Measurements from ENCODE around the gene NEMP1. TPM values are rescaled to one million over a fixed set of nuclear protein-coding genes. Genes with fewer than 3 reads are reported as not detected.

Gene NEMP1
- total and polyA plus RNA-seq, 4 donors: 0.75 to 10.0 (median 6.7) TPM

- Histone ChIP-seq H3K36me3 (ENCODE audit: control insufficient read depth in 1 of 2, insufficient read depth in 2 of 2, low read length in 1 of 2) (peaks cover 0 to 4% of the 10 kb centered on the region in 2 donors), H3K9me3 (ENCODE audit: control insufficient read depth, low read length) (no peaks in the 10 kb centered on the region), H3K4me1 (ENCODE audit: control insufficient read depth in 1 of 2, insufficient read depth in 2 of 2, low read length in 2 of 2) (no peaks in the 10 kb centered on the region), H3K27me3 (ENCODE audit: control insufficient read depth in 1 of 2, insufficient read depth in 2 of 2, low read length in 1 of 2) (no peaks in the 10 kb centered on the region), H3K4me3 (ENCODE audit: low read length in 2 of 2) (peak overlapping the region; percentile 61 to 86), H3K27ac (ENCODE audit: low read depth in 1 of 2, low read length in 2 of 2) (no peak overlapping the region)
- WGBS, 2 donors: 39 to 44% methylated on average over 7 of the region's 7 CpGs
- intact Hi-C loops (cut with DNase I): loop anchor here (2.0 to 5.0 kb wide), 3 partner anchors 15 to 102 kb away; partner anchors contain the start of gene ZBTB39 (in 1 of the 2)
- ATAC-seq (ENCODE audit: low FRiP score) (no peak), DNase-seq (no peak)
These were observed 30.9 kb upstream of the NEMP1 start for GRCh38 chr12:57109207-57110103.

- Histone ChIP-seq H3K4me3 (ENCODE audit: low read length in 2 of 2) (no peak overlapping the region), H3K27me3 (ENCODE audit: control insufficient read depth in 1 of 2, insufficient read depth in 2 of 2, low read length in 1 of 2) (no peaks in the 10 kb centered on the region), H3K4me1 (ENCODE audit: control insufficient read depth in 1 of 2, insufficient read depth in 2 of 2, low read length in 2 of 2) (no peaks in the 10 kb centered on the region), H3K27ac (ENCODE audit: low read depth in 1 of 2, low read length in 2 of 2) (no peak overlapping the region), H3K9me3 (ENCODE audit: control insufficient read depth, low read length) (no peaks in the 10 kb centered on the region), H3K36me3 (ENCODE audit: control insufficient read depth in 1 of 2, insufficient read depth in 2 of 2, low read length in 1 of 2) (peaks cover 0 to 4% of the 10 kb centered on the region in 2 donors)
- intact Hi-C loops (cut with DNase I): no loop called here
- WGBS, 2 donors: 64 to 66% methylated on average over 7 of the region's 7 CpGs
- ATAC-seq (ENCODE audit: low FRiP score) (no peak), DNase-seq (peak in 1 of 2 donors; percentile 57)
These were observed 29.0 kb upstream of the NEMP1 start for GRCh38 chr12:57107456-57108155.

GRCh38 chr12:57106021-57106708 lies 27.6 kb upstream of the NEMP1 start:
- H3K4me3 ChIP-seq (ENCODE audit: low read length in 2 of 2): no peak overlapping the region
- intact Hi-C loops (cut with DNase I): no loop called here
- no peaks in the 10 kb centered on the region for H3K9me3 ChIP-seq (ENCODE audit: control insufficient read depth, low read length)
- DNase-seq (peak in 1 of 2 donors; percentile 52), ATAC-seq (ENCODE audit: low FRiP score) (no peak)
- peaks cover 0 to 4% of the 10 kb centered on the region in 2 donors for H3K36me3 ChIP-seq (ENCODE audit: control insufficient read depth in 1 of 2, insufficient read depth in 2 of 2, low read length in 1 of 2)
- H3K4me1 ChIP-seq (ENCODE audit: control insufficient read depth in 1 of 2, insufficient read depth in 2 of 2, low read length in 2 of 2): no peaks in the 10 kb centered on the region
- WGBS, 2 donors: 55 to 64% methylated on average over 7 to 9 of the region's 9 CpGs
- no peak overlapping the region for H3K27ac ChIP-seq (ENCODE audit: low read depth in 1 of 2, low read length in 2 of 2)
- H3K27me3 ChIP-seq (ENCODE audit: control insufficient read depth in 1 of 2, insufficient read depth in 2 of 2, low read length in 1 of 2): no peaks in the 10 kb centered on the region

GRCh38 chr12:57105011-57105753 lies 26.6 kb upstream of the NEMP1 start:
- Histone ChIP-seq H3K4me3 (ENCODE audit: low read length in 2 of 2) (no peak overlapping the region), H3K9me3 (ENCODE audit: control insufficient read depth, low read length) (no peaks in the 10 kb centered on the region), H3K27ac (ENCODE audit: low read depth in 1 of 2, low read length in 2 of 2) (no peak overlapping the region), H3K4me1 (ENCODE audit: control insufficient read depth in 1 of 2, insufficient read depth in 2 of 2, low read length in 2 of 2) (no peaks in the 10 kb centered on the region), H3K27me3 (ENCODE audit: control insufficient read depth in 1 of 2, insufficient read depth in 2 of 2, low read length in 1 of 2) (no peaks in the 10 kb centered on the region), H3K36me3 (ENCODE audit: control insufficient read depth in 1 of 2, insufficient read depth in 2 of 2, low read length in 1 of 2) (peaks cover 0 to 4% of the 10 kb centered on the region in 2 donors)
- no peak for ATAC-seq (ENCODE audit: low FRiP score)
- peak in 1 of 2 donors; percentile 69 for DNase-seq
- 87 to 91% methylated on average over 13 to 14 of the region's 14 CpGs for WGBS, 2 donors
- intact Hi-C loops (cut with DNase I): no loop called here

GRCh38 chr12:57104292-57104910 lies 25.8 kb upstream of the NEMP1 start:
- Histone ChIP-seq H3K4me1 (ENCODE audit: control insufficient read depth in 1 of 2, insufficient read depth in 2 of 2, low read length in 2 of 2) (no peaks in the 10 kb centered on the region), H3K36me3 (ENCODE audit: control insufficient read depth in 1 of 2, insufficient read depth in 2 of 2, low read length in 1 of 2) (peaks cover 4% of the 10 kb centered on the region in 2 donors), H3K4me3 (ENCODE audit: low read length in 2 of 2) (no peak overlapping the region), H3K27ac (ENCODE audit: low read depth in 1 of 2, low read length in 2 of 2) (no peak overlapping the region), H3K27me3 (ENCODE audit: control insufficient read depth in 1 of 2, insufficient read depth in 2 of 2, low read length in 1 of 2) (no peaks in the 10 kb centered on the region), H3K9me3 (ENCODE audit: control insufficient read depth, low read length) (no peaks in the 10 kb centered on the region)
- WGBS, 2 donors: 94% methylated on average over 12 of the region's 12 CpGs
- ATAC-seq (ENCODE audit: low FRiP score) (no peak), DNase-seq (peak in 1 of 2 donors; percentile 62)
- intact Hi-C loops (cut with DNase I): no loop called here

- DNase-seq (no peak), ATAC-seq (ENCODE audit: low FRiP score) (no peak)
- WGBS, 2 donors: 82 to 84% methylated on average over 7 of the region's 7 CpGs
- H3K36me3 ChIP-seq (ENCODE audit: control insufficient read depth in 1 of 2, insufficient read depth in 2 of 2, low read length in 1 of 2): peaks cover 4 to 9% of the 10 kb centered on the region in 2 donors
- H3K27me3 ChIP-seq (ENCODE audit: control insufficient read depth in 1 of 2, insufficient read depth in 2 of 2, low read length in 1 of 2): no peaks in the 10 kb centered on the region
- no peaks in the 10 kb centered on the region for H3K9me3 ChIP-seq (ENCODE audit: control insufficient read depth, low read length)
- intact Hi-C loops (cut with DNase I): no loop called here
- H3K27ac ChIP-seq (ENCODE audit: low read depth in 1 of 2, low read length in 2 of 2): no peak overlapping the region
- H3K4me1 ChIP-seq (ENCODE audit: control insufficient read depth in 1 of 2, insufficient read depth in 2 of 2, low read length in 2 of 2): no peaks in the 10 kb centered on the region
- no peak overlapping the region for H3K4me3 ChIP-seq (ENCODE audit: low read length in 2 of 2)
These were observed 25.3 kb upstream of the NEMP1 start for GRCh38 chr12:57103856-57104255.

- Histone ChIP-seq H3K4me1 (ENCODE audit: control insufficient read depth in 1 of 2, insufficient read depth in 2 of 2, low read length in 2 of 2) (no peaks in the 10 kb centered on the region), H3K36me3 (ENCODE audit: control insufficient read depth in 1 of 2, insufficient read depth in 2 of 2, low read length in 1 of 2) (peaks cover 4 to 9% of the 10 kb centered on the region in 2 donors), H3K27me3 (ENCODE audit: control insufficient read depth in 1 of 2, insufficient read depth in 2 of 2, low read length in 1 of 2) (no peaks in the 10 kb centered on the region), H3K4me3 (ENCODE audit: low read length in 2 of 2) (no peak overlapping the region), H3K9me3 (ENCODE audit: control insufficient read depth, low read length) (no peaks in the 10 kb centered on the region), H3K27ac (ENCODE audit: low read depth in 1 of 2, low read length in 2 of 2) (no peak overlapping the region)
- DNase-seq (peak in 1 of 2 donors; percentile 42), ATAC-seq (ENCODE audit: low FRiP score) (peak; percentile 6)
- 80 to 81% methylated on average over 14 to 15 of the region's 15 CpGs for WGBS, 2 donors
- intact Hi-C loops (cut with DNase I): no loop called here
These were observed 23.5 kb upstream of the NEMP1 start for GRCh38 chr12:57101892-57102695.

Measured in aorta (tissue), 5 donors.